Activated CD8-positive, alpha-beta memory T cell treated with anti-CD3 and anti-CD28 coated beads for 4 hours (primary cell): ENCODE data around the gene DAP3.
"Not testable (repeated sequence)": the region's sequence is repeated elsewhere in the genome, so short reads cannot be mapped to it uniquely, and the experiment has no call there.

ENCODE experiments used
- DNase-seq, 2 donors: peaks; one replicate each; pipeline ENCODE4 v3.0.0-alpha.2; 2020; ENCODE audit warnings: low read depth in 2 of 2

Gene DAP3

DNA sequence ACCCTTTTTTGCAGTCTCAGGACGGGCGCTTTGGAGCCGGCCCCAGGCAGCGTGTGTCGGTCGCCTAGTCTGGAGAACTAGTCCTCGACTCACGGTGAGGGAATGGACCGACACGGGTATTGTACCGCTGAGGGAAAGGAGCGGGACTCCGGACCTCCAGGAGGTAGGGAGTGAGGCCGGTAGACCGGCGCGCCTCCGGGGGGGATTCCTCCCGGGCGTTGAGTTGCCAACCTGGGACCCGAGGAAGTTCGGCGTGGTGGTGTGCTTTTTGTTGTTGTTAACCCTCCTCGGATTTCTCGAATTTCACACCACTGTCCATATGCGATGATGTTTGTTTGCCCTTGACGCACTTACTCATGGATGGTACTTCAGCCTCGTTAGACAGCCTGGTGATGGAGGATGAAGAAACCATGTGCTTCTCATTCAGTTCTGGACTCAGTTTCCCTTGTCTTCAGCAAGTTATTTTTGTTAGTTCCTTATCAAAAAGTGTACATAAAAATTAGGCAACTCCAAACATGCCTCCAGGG, at the start of gene DAP3:
Gene DAP3, plus strand, starts transcription at position 11 of the 527 bp plus-strand sequence. CDS start 20,689 bp downstream, outside the sequence.
- DNase-seq = not testable (repeated sequence)

DNA sequence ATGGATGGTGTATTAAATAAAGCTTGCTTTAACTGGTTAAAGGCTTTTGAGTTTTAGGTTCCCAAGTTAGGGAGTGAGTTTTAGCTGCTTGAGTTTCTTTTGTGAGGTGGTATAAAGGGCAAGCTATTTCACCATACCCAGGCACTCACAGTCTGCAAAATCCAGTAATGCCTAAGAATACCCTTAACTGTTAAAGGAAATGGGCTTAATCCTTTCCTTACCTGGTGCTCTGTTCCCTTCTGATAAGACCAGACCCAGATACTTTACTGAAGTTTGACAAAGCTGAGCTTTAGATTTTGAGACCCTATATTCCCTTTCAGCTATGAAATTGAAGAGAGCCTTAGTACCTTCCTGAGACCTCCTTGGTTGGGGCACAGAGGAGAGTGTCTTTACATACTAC, 48.5 kb upstream of the DAP3 start:
- no peak for DNase-seq

DNA sequence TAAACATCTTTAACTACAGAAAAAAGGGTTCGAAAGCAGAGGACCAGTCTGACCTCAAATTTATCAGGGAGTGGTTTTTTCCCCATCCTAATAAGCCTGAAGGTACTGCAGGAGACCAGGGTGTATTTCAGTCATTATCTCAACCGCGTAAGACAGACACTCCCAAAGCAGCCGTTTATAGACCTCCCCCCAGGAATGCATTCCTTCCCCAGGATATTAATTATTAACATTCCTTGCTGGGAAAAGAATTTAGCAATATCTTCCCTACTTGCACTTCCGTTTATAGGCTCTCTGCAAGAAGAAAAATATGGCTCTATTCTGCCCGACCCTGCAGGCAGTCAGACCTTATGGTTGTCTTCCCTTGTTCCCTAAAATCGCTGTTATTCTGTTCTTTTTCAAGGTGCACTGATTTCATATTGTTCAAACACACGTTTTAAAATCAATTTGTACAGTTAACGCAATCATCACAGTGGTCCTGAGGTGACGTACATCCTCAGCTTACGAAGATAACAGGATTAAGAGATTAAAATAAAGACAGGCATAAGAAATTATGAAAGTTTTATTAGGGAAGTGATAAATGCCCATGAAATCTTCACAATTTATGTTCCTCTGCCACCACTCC, 46.2 kb upstream of the DAP3 start:
- not testable (repeated sequence) for DNase-seq

DNA sequence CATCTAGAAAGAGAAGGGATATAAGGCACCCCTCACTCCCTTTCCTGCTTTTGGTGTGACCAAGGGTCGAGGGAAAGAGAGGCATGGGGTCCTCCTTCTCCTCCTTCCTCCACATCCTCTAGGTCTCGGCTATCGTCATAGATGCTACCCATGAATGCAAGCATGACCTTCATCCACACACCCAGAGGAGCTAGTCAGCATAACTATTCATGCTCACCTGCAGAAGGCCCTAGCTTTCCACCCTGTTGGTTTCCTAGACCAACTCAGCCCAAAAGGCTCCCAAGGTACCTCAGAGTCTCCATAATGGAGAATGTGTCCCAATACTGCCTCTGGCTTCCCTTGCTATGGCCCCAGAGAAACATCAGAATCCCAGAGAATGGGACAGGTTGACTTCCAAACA, 45.7 kb upstream of the DAP3 start:
- no peak for DNase-seq

DNA sequence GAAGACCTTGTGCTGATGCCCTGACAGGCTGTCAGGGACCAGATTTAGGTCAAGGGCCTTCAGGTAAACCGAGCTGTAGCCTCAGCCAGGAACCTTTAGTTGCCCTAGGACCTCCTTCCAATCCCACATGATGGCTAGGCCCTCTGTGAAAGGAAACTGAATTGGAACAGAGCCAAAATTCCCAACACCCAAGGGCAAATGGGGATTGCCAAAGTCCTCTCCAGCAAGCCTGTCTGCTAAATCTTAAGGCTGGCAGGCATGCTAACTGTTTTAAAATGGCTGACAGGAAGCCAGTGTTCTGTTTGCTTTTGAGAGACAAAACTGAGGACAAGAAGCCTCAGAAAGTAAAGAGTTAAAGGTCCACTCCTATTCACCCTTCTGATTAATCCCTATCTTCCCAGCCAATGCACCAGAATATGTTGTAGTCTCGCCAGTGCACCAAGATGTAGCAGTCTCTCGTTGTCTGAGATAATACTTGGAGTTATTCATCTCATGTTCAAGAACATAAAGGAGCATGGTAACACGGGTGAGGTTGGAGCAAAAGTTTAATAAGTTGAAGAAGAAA, 43.8 kb upstream of the DAP3 start:
- DNase-seq = no peak

DNA sequence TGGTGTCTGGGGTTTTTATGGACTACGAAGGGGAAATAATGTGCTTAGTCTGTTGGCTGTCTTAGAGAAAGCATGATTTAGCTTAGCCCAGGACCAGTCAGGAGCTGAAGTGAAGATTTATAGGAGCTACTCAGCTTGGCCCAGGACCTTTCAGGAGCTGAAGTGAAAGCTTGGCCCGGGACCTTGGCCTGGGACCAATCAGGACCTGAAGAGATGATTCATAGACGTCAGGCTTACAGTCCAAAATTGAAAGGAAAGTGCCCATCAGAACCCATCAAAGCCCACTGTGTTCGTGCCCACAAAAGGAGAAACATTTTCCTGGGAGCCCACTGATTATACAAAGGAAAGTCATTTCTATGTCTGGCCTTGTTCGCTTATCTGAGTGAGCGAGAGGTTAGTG, 43.2 kb upstream of the DAP3 start:
- no peak for DNase-seq

DNA sequence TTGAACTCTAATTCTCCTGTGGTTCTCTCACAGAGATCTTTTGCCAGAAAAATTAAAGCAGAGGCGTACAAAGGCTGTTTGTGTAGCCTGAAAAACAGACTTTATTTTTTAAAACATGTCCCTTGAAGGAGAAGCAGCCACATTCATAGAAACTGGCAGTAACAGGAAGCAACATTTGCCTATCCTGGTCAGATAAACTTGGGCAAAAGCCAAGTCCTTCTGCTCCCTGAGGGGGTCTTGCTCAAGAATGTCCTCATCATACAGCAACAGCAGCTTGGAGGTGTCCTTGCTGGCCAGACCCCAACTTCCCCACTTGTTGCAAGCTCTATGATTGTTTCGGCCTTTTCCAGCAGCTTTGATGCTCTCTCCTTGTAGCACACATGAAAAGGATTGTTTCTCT, 42.6 kb upstream of the DAP3 start:
- no peak for DNase-seq

DNA sequence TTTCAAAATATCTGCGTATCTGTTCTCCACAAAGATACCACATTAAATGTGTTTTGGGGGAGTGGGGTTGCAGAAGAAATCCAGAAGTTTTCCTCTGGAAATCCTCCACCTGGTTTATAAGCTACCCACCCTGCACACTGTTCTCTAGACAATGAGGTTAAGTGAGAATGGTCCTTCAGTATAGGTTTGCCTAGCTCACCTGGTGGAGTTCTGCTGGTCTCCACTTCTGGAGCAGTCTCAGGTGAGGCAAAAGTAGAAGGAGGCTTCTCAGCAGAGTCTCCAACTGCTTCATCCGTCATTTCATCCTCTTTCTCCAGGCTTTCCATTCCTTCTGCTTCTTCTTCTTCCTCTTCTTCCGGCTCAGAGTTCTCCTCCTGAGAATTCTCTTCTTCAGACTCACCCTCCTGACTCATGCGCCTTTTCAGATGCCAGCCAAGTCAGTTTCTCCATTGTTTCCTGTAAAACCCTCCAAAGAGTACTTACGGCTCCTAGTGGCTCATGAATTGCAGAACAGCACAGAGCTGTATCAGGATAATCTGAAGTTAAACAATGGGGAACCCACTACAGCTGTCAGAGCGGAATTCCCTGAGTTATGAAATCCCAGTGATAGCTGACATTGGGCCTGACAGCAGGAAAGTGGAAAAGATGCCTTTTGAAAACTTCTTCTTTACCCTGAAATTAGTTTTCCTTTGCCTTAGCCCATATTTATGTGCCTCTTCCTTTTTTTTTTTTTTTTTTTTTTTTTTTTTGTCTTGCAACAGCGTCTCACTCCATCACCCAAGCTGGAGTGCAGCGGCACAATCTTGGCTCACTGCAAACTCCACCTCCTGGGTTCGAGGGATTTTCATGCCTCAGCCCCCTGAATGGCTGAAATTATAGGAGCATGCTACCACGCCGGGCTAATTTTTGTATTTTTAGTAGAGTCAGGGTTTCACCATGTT, 40.4 kb upstream of the DAP3 start:
- no peak for DNase-seq

DNA sequence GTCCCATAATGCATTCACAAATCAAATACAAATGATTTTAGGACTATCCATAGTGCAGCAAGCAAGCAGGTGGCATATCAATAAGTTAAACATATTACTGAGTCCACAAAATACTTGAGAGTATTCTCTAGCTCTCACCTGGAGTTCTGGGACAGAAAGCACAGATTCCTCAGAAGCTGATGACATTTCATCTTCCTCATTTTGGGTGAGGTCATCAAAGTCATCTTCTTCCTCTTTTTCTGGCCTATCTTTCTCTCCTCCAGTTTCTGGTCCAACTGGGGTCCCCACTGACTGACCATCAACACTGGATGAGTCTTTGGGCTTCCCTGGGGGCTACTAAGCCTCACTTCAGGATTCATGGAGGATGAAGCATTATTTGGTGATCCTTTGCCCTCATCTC, 39.2 kb upstream of the DAP3 start:
- DNase-seq = no peak

DNA sequence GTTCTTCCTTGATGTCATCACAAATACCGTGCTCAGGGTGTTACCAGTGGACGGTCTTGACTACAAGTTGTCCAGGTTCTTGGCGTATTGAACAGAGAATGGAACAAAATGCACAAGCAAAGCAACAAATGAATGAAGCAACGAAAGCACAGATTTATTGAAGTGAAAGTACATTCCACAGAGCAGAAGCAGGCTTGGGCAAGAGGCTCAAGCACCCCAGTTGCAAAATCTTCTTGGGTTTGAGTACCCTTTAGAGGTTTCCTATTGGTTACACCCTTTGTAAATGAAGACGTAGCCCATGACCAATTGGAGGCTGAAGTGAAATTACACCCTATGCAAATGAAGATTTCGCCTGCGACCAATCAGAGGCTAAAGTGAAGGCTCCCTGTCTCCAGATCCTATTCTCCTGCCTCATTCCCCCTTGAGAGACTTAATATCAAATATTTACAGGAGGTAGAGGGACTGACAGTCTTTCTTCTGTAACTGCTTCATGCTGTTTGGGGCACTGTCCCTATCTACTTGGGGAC, 38.6 kb upstream of the DAP3 start:
- DNase-seq = no peak

DNA sequence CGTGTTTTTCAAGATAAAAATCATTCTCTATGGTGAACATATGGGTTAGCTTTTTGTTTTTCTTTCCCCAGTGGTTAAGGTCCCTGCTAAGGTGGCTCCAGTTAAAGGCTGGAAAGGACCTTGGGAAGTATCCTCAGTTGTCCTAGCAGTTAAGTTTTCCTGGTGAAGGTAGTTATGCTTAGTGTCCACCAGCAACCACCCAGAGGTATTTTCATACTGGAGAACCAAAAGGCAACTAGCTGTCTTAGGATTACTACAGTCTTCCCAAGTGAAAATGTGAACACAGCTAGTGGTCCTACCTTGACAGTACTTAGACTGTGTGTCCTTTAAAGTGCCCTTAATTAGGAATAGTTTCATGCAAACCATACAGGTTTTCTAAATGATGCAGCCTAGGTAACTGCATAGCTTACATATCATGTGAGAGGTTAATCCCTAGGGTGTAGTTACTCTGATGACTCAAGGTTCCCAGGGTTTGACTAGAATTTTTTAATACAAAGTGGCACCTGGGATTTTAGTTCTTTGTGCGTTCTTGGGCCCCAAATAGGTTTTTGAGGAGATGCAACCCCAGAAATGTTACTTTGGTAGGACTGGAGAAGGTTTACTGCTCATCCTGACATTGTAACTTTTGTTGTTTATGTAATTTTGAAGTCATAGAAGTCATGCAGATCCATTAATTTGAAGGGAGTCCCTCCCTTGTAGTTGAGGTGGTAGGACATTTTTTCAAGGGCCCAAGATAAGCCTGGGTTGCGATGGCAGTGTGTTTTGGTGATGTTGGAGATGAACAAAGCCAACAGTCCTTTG, 36.8 kb upstream of the DAP3 start:
- no peak for DNase-seq

DNA sequence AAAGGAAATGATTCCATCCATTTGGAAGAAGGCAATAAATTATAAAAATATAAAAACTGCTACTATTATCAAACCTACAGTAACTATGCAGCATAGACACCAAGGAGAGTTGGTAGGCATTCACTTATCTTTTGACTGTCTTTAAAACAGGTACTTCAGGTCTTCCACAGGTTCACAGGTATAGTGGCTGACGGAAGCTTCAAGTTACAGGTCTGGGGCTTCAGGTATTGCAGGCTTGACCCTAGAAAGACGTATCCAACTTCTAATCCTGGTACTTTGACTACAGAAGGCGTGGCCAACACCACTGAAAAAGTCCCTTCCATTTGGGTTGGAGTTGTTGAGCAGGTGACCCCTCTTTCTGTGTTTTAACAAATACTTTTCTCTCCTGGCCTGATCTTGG, 35.9 kb upstream of the DAP3 start:
- no peak for DNase-seq

DNA sequence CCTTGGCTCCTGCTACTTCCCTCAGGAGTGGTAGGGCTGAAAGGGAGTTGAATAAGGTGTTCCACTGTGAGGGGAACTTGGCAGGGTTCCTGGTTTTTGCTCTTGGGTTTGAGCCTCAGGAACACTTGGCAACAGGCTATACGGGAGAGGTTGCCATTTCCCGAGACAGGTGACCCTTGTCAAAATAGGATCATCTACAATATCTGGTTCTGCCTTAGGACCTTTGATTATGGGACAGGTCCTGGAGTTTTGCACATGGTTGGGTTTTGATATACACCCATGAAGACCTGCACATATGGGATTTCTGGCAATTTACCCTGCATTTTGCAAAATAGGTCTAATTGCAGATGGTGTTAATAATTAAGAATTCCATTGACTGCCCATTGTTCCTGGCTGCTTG, 31.4 kb upstream of the DAP3 start:
- no peak for DNase-seq

DNA sequence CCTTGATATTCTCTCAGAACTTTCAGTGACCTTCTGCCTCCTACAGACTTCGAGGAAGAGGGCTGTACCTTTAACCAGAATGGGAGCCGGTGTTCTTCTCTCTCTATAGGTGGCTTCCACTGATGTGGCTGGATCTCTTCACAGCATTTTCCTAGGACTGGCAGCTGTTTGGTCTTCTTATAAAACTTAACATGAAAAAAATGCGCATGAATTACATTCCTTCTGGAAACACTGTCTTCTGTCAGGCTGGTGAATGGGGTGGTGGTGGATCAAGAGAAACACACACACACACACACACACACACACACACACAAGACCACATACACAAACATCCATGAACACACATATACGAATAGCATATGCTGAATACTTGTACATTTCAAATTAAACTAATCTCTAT, 27.7 kb upstream of the DAP3 start:
- not testable (repeated sequence) for DNase-seq

DNA sequence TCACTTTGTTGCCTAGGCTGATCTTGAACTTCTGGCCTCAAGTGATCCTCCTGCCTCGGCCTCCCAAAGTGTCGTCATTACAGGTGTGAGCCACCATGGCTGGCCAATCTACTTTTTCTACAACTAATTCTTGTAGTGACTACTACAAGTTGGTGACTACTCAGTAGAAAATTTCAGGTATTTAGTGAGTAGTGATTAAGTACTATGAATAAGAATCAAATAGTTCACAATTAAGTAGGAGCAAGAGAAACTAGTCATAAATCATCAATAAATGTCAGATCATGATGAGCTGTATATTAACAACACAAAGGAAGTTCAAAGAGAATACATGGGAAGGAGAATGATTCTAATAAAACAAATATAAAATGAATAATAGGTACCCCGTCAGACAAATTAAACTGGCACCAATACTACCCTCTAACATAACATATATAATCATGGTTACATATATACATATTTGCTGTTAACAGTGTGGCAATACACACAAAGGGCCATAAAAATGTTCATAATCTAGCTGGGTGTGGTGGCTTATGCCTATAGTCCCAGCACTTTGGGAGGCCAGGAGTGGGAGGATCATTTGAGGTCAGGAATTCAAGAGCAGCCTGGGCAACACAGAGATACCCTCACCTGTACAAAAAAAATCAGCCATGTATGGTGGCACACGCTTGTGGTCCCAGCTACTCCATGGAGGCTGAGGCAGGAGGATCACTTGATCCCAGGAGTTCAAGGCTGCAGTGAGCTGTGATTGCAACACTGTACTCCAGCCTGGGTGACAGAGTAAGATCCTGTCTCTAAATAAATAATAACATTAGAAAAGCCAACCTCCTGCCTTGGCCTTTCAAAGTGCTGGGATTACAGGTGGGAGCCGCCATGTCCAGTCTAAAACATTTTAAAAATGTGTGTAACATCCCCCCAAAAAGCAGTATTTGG, 19.4 kb upstream of the DAP3 start:
- DNase-seq = no peak

DNA sequence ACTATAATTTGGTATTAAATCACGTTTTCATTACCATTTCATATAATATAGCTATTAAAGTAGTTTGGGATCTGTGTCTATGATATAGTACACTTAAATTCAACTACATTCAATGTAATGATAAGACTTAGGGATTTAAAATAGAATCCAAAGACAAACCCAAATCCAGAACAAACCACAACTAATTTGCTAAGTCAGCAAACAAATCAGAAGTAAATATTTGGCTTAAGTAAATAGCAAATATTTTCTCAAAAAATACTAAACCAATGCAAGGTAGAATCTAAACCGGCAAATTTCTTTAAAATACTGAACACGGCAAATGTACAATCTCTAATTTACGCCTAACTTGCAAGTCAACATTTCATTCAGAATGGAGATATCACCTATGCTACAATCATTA, 17.1 kb upstream of the DAP3 start:
- DNase-seq = no peak

DNA sequence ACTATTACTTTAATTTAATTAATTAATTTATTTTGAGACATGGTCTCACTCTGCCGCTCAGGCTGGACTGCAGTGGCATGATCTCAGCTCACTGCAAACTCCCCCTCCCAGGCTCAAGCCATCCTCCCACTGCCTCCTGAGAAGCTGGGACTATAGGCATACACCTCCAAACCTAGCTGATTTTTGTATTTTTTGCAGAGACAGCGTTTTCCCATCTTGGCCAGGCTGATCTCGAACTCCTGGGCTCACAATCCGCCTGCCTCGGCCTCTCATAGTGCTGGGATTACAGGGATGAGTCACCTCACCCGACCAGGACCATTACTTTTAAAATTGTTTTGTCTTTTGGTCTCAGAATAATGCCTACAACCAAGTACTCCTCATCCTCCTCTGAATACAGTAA, 15.9 kb upstream of the DAP3 start:
- DNase-seq = no peak

DNA sequence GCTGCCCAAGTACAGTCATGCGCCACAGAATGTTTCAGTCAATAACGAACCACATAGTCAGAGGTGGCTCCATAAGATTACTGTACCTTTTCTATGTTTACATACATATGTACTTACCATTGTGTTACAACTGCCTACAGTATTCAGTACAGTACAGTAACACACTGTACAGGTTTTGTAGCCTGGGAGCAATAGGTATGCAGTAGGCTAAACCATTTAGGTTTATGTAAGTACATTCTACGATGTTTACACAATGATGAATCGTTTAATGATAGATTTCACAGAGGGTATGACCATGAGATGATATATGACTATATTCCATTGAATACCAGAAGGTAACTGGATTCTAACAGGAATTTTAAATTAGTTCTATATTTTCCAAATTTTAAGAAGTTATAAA, 10.9 kb upstream of the DAP3 start:
- DNase-seq = no peak

DNA sequence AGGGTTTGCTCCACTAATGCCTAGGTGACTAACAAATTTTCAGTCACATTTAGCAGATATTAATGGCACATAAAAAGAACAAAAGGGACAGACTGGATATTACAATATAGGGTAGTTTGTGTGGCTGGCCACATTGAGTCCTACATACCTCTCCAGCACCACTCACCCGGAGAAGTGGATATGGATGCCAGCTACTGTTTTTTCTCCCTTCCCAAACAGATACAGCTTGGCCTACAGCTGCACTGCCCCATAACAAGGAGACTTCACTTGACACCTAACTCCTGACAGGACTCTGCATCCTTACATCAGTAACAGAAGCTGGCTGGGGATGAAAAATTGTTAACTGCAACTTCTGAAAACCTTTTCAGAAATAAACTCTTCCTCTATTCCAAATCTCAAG, 9.9 kb upstream of the DAP3 start:
- not testable (repeated sequence) for DNase-seq

DNA sequence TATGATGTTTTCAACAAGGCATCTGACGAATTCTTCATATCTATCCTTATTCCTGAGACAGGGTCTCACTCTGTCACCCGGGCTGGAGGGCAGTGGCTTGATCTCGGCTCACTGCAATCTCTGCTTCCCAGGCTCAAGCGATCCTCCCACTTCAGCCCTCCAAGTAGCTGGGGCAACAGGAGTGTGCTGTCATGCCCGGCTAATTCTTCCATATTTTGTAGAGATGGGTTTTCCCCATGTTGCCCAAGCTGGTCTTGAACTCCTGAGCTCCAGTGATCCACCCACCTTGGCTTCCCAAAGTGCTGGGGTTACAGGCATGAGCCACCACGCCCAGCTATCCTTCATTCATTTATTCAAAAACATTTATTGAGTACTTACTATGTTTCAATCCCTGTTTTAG, 8.4 kb upstream of the DAP3 start:
- no peak for DNase-seq

DNA sequence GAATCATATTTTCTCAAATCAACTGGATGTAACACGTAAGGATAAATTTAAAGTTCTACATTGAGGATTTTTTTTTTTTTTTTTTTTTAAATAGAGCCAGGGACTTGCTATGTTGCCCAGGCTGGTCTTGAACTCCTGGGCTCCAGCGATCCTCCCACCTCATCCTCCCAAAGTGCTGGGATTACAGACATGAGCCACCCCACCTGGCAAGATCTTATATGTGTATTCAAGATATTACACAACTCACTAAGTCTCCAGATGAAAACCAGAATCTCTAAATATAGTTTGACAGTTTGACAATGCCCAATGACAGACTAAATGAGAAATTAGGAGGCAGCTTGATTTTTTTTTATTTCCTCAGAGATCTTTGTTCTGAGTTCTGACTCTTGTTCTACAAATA, 7.1 kb upstream of the DAP3 start:
- DNase-seq = no peak
